Stimulated activated CD8-positive, alpha-beta memory T cell treated with anti-CD3 and anti-CD28 coated beads, Interleukin-12 subunit alpha, Interleukin-12 subunit beta, amount 100 ng/mL, for 1 hour (primary cell): ENCODE results near the gene FBXL13.
"Not testable (repeated sequence)": the region's sequence is repeated elsewhere in the genome, so short reads cannot be mapped to it uniquely, and the experiment has no call there.

Experiments
- DNase-seq: peaks from one replicate; pipeline ENCODE4 v3.0.0-alpha.2; 2020; ENCODE audit warnings: low read depth

The FBXL13 gene

DNA sequence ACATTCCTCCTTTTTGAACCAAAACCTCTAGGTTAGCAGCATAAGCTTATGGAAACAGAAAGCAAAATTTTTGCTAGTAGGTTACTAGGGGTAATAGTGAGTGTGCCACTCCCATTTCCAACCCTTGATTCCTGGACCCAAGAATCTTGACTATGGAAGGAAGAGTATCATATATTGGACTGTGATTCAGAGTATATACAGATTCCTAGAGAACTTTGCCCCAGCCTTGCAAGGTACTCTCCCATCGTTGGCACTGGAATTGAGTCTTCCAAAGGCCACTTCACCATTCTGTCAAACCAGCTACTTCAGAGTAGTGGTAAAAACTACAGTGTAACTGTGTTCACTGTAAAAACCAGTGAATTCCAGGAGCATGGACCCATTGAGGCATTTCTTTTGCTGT, 92.4 kb downstream of the FBXL13 start:
- DNase-seq: no peak

GRCh38 chr7:102981451-102981850, 93.1 kb downstream of the FBXL13 start:
- no peak for DNase-seq

GRCh38 chr7:102979670-102980069, 94.9 kb downstream of the FBXL13 start:
- DNase-seq: no peak

DNA sequence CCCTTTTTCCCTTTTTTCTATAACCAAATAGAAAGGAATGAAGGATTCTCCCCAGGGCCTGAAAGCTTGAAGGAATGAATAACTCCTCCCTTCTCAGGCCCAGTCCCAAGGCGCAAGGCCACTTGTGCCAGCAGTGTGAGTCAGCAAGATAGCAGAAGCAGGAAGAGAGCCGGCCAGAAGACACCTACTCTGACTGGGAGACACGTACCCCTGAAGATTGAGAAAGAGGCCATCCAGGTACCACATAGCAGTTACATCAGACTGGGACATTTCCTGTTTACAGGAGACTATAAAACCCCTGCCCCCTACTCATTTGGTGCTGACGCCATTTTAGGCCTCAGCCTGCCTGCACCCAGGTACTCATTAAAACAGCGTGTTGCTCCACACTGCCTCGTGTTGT, 96.3 kb downstream of the FBXL13 start:
- no peak for DNase-seq

DNA sequence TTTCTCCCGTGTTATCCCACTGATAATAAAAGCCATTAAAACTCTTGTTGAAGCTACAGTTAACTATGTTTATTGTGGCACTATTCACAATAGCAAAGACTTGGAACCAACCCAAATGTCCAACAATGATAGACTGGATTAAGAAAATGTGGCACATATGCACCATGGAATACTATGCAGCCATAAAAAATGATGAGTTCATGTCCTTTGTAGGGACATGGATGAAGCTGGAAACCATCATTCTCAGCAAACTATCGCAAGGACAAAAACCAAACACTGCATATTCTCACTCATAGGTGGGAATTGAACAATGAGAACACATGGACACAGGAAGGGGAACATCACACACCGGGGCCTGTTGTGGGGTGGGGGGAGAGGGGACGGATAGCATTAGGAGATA, 97.0 kb downstream of the FBXL13 start:
- not testable (repeated sequence) for DNase-seq

- DNase-seq: no peak
Measured at GRCh38 chr7:102976493-102976892, 98.1 kb downstream of the FBXL13 start.

- DNase-seq: no peak
Measured at GRCh38 chr7:102975854-102976253, 98.7 kb downstream of the FBXL13 start.

GRCh38 chr7:102974366-102975236, 100.0 kb downstream of the FBXL13 start:
- DNase-seq: no peak

DNA sequence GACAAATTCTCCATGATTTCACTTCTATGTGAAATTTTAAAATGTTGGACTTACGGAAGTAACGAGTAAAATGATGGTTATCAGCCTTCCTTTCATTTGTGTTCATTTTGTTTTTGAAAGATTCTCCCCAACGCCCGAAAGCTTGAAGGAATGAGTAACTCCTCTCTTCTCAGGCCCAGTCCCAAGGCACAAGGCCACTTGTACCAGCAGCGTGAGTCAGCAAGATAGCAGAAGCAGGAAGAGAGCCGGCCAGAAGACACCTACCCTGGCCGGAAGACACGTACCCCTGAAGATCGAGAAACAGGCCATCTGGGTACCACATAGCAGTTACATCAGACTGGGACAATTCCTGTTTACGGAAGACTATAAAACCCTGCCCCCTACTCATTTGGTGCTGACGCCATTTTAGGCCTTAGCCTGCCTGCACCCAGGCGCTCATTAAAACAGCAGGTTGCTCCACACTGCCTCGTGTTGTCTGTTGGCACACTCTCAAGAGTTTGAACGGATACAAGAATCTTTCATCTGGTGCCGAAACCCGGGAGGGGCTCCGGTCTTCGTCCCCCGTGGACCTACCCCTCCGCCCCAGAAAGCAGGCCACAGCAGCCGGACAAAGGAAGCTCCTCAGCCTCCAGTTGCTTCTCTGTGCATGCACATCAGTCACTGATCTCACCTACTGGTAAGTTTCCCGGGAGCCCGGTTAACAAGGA, 101.3 kb downstream of the FBXL13 start:
- no peak for DNase-seq

GRCh38 chr7:102967798-102968197, 106.8 kb downstream of the FBXL13 start:
- DNase-seq: no peak

GRCh38 chr7:102966465-102966864, 108.1 kb downstream of the FBXL13 start:
- DNase-seq: no peak

GRCh38 chr7:102961993-102962392, 112.6 kb downstream of the FBXL13 start:
- not testable (repeated sequence) for DNase-seq

GRCh38 chr7:102958004-102958403, 116.6 kb downstream of the FBXL13 start:
- DNase-seq: not testable (repeated sequence)

DNA sequence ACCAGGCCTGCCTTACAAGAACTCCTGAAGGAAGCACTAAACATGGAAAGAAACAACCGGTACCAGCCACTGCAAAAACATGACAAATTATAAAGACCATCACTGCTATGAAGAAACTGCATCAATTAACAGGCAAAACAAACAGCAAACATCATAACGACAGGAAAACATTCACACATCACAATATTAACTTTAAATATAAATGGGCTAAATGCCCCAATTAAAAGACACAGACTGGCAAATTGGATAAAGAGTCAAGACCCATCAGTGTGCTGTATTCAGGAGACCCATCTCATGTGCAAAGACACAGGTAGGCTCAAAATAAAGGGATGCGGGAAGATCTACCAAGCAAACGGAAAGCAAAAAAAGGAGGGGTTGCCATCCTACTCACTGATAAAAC, 120.2 kb downstream of the FBXL13 start:
- not testable (repeated sequence) for DNase-seq

- no peak for DNase-seq
Measured at GRCh38 chr7:102953406-102953805, 121.2 kb downstream of the FBXL13 start.

GRCh38 chr7:102951839-102952238, 122.8 kb downstream of the FBXL13 start:
- no peak for DNase-seq

DNA sequence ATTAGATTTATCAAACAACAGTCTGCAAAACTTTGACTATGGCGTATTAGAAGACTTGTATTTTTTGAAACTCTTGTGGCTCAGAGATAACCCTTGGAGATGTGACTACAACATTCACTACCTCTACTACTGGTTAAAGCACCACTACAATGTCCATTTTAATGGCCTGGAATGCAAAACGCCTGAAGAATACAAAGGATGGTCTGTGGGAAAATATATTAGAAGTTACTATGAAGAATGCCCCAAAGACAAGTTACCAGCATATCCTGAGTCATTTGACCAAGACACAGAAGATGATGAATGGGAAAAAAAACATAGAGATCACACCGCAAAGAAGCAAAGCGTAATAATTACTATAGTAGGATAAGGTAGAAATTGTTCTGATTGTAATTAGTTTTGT, 130.4 kb downstream of the FBXL13 start:
- DNase-seq: no peak

- no peak for DNase-seq
Measured at GRCh38 chr7:102943423-102944169, 131.0 kb downstream of the FBXL13 start.

- DNase-seq: no peak
Measured at GRCh38 chr7:102942868-102943267, 131.7 kb downstream of the FBXL13 start.

GRCh38 chr7:102942181-102942866, 132.3 kb downstream of the FBXL13 start:
- DNase-seq: no peak

GRCh38 chr7:102938679-102939078, 135.9 kb downstream of the FBXL13 start:
- DNase-seq: no peak
